ENCODE results near the gene CLEC3A.

GRCh38 chr16:78028018-78028417 is 5.7 kb downstream of the CLEC3A start:
- TF ChIP-seq, protein P1, sequence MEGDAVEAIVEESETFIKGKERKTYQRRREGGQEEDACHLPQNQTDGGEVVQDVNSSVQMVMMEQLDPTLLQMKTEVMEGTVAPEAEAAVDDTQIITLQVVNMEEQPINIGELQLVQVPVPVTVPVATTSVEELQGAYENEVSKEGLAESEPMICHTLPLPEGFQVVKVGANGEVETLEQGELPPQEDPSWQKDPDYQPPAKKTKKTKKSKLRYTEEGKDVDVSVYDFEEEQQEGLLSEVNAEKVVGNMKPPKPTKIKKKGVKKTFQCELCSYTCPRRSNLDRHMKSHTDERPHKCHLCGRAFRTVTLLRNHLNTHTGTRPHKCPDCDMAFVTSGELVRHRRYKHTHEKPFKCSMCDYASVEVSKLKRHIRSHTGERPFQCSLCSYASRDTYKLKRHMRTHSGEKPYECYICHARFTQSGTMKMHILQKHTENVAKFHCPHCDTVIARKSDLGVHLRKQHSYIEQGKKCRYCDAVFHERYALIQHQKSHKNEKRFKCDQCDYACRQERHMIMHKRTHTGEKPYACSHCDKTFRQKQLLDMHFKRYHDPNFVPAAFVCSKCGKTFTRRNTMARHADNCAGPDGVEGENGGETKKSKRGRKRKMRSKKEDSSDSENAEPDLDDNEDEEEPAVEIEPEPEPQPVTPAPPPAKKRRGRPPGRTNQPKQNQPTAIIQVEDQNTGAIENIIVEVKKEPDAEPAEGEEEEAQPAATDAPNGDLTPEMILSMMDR (IDR thresholded peaks at IDR 0.05; ENCODE audit: extremely low read depth in 1 of 2, insufficient read depth in 1 of 2, low read depth in 1 of 2, low read length in 2 of 2), result no peak
- TF ChIP-seq, protein P2, sequence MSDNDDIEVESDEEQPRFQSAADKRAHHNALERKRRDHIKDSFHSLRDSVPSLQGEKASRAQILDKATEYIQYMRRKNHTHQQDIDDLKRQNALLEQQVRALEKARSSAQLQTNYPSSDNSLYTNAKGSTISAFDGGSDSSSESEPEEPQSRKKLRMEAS (IDR thresholded peaks at IDR 0.05; ENCODE audit: insufficient read depth, insufficient read length), result no peak
- TF ChIP-seq POLR2A (IDR thresholded peaks at IDR 0.05; ENCODE audit: low read depth, low read length), result no peak
- no peak for TF ChIP-seq POLR2AphosphoS5 (IDR thresholded peaks at IDR 0.05; ENCODE audit: insufficient read depth, low read depth, low read length)
- TF ChIP-seq MYC (IDR thresholded peaks at IDR 0.05; ENCODE audit: low read depth, low read length), result no peak
- no peak for TF ChIP-seq FOS (IDR thresholded peaks at IDR 0.05; ENCODE audit: borderline replicate concordance, insufficient read depth, low read length)
- TF ChIP-seq EZH2 (IDR thresholded peaks at IDR 0.05; ENCODE audit: borderline replicate concordance, low read depth, low read length, severe bottlenecking), result no peak
- no peak for TF ChIP-seq JUN (IDR thresholded peaks at IDR 0.05; ENCODE audit: borderline replicate concordance, insufficient read depth, insufficient read length, low read depth)
- TF ChIP-seq GATA2 (IDR thresholded peaks at IDR 0.05; ENCODE audit: insufficient read depth, insufficient read length, low read depth, low read length), result no peak

All from endothelial cell of umbilical vein (primary cell).